MM.1S (cell line): ENCODE measurements around the gene SPCS2.

Source experiments
- DNase-seq: peaks from one replicate; pipeline ENCODE4 v3.0.0-alpha.2; 2015
- H2AFZ ChIP-seq: fragments of 300-600 bp; sonication (generic); 2 replicates; pipeline ENCODE4 v1.6.0; 2016; ENCODE audit warnings: antibody characterized with exemption, low read length
- H3F3A ChIP-seq: fragments of 300-600 bp; sonication (generic); 2 replicates; pipeline ENCODE4 v1.6.1; 2016; ENCODE audit warnings: mild to moderate bottlenecking, antibody characterized with exemption, low read length, moderate library complexity, mixed read lengths; ENCODE audit not compliant: insufficient read depth
- H3K27ac ChIP-seq: fragments of 300-600 bp; sonication (generic); 2 replicates; pipeline ENCODE4 v1.5.1; 2016; ENCODE audit warnings: mild to moderate bottlenecking, low read length
- H3K27me3 ChIP-seq: fragments of 300-600 bp; sonication (generic); replicated peaks from 2 replicates; pipeline ENCODE4 v1.6.0; 2016; ENCODE audit warnings: low read length; ENCODE audit not compliant: insufficient read depth
- H3K36me3 ChIP-seq: fragments of 300-600 bp; sonication (generic); replicated peaks from 2 replicates; pipeline ENCODE4 v1.6.1; 2016; ENCODE audit warnings: mild to moderate bottlenecking, low read length, mixed read lengths; ENCODE audit not compliant: insufficient read depth
- H3K4me1 ChIP-seq: fragments of 300-600 bp; sonication (generic); 2 replicates; pipeline ENCODE4 v1.6.1; 2016; ENCODE audit warnings: low read length, mixed read lengths
- H3K4me2 ChIP-seq: fragments of 300-600 bp; sonication (generic); 2 replicates; pipeline ENCODE4 v1.6.0; 2016; ENCODE audit warnings: low read depth, low read length
- H3K4me3 ChIP-seq: fragments of 300-600 bp; sonication (generic); 2 replicates; pipeline ENCODE4 v1.5.1; 2016; ENCODE audit warnings: low read length, mixed read lengths
- H3K79me2 ChIP-seq: fragments of 300-600 bp; sonication (generic); 2 replicates; pipeline ENCODE4 v1.6.1; 2016; ENCODE audit warnings: mixed run types, low read length, mixed read lengths
- H3K9ac ChIP-seq: fragments of 300-600 bp; sonication (generic); 2 replicates; pipeline ENCODE4 v1.6.1; 2016; ENCODE audit warnings: low read length, mixed read lengths
- H3K9me2 ChIP-seq: fragments of 300-600 bp; sonication (generic); replicated peaks from 2 replicates; pipeline ENCODE4 v1.6.1; 2016; ENCODE audit warnings: mild to moderate bottlenecking, low read length, mixed read lengths; ENCODE audit not compliant: insufficient read depth
- H3K9me3 ChIP-seq: fragments of 300-600 bp; sonication (generic); replicated peaks from 2 replicates; pipeline ENCODE4 v1.6.1; 2016; ENCODE audit warnings: mild to moderate bottlenecking, low read length, mixed read lengths; ENCODE audit not compliant: insufficient read depth
- H4K20me1 ChIP-seq: fragments of 300-600 bp; sonication (generic); 2 replicates; pipeline ENCODE4 v1.6.1; 2016; ENCODE audit warnings: mild to moderate bottlenecking, low read length, moderate library complexity, mixed read lengths; ENCODE audit not compliant: insufficient read depth
- CTCF ChIP-seq: fragments of 300-600 bp; sonication (generic); IDR thresholded peaks from 2 replicates; pipeline ENCODE4 v1.5.1; 2016; ENCODE audit warnings: antibody characterized with exemption, low read length, mixed read lengths
- EZH2 ChIP-seq: fragments of 300-600 bp; sonication (generic); optimal IDR thresholded peaks from 2 replicates; pipeline ENCODE3; 2017; ENCODE audit warnings: low read depth, mild to moderate bottlenecking, antibody characterized with exemption, low read length, mixed read lengths
- EZH2phosphoT487 ChIP-seq: fragments of 300-600 bp; sonication (generic); IDR thresholded peaks from 2 replicates; pipeline ENCODE4 v1.6.1; 2018; ENCODE audit warnings: antibody characterized with exemption, low read length

The SPCS2 gene

GRCh38 chr11:74925281-74925680 lies 23.8 kb upstream of the SPCS2 start:
- no peak overlapping the region for H3K9ac ChIP-seq
- H3K27me3 ChIP-seq = no peaks in the 10 kb centered on the region
- H3K79me2 ChIP-seq = 0 out of 2 replicates have a peak, but pooled peaks cover 2% of the 10 kb centered on the region
- H2AFZ ChIP-seq = no peak overlapping the region
- H3K9me3 ChIP-seq = no peaks in the 10 kb centered on the region
- peaks cover 13% of the 10 kb centered on the region for H3K4me1 ChIP-seq
- no peak overlapping the region for H3K4me2 ChIP-seq
- no peak for TF ChIP-seq EZH2
- no peak for TF ChIP-seq EZH2phosphoT487
- no peak for TF ChIP-seq CTCF
- no peaks in the 10 kb centered on the region; the same call in 1 of the 2 replicates for H3F3A ChIP-seq
- no peak overlapping the region for H3K4me3 ChIP-seq
- H3K27ac ChIP-seq = no peak overlapping the region
- no peaks in the 10 kb centered on the region for H3K9me2 ChIP-seq
- no peaks in the 10 kb centered on the region for H3K36me3 ChIP-seq
- no peak for DNase-seq
- no peaks in the 10 kb centered on the region for H4K20me1 ChIP-seq

GRCh38 chr11:74926304-74927030 lies 22.6 kb upstream of the SPCS2 start:
- DNase-seq = no peak
- Histone ChIP-seq H3K27ac (no peak overlapping the region), H3K9me3 (no peaks in the 10 kb centered on the region), H2AFZ (no peak overlapping the region), H3K4me3 (no peak overlapping the region), H3K79me2 (0 out of 2 replicates have a peak, but pooled peaks cover 2% of the 10 kb centered on the region), H4K20me1 (no peaks in the 10 kb centered on the region), H3K36me3 (no peaks in the 10 kb centered on the region), H3K9me2 (no peaks in the 10 kb centered on the region), H3K27me3 (no peaks in the 10 kb centered on the region), H3K4me1 (peaks cover 13% of the 10 kb centered on the region), H3K9ac (no peak overlapping the region), H3K4me2 (no peak overlapping the region), H3F3A (no peaks in the 10 kb centered on the region; the same call in 1 of the 2 replicates)
- TF ChIP-seq EZH2 (no peak), EZH2phosphoT487 (no peak), CTCF (no peak)

- H3K27ac ChIP-seq = no peak overlapping the region
- H3K9me2 ChIP-seq = no peaks in the 10 kb centered on the region
- H3K4me2 ChIP-seq = no peak overlapping the region
- H4K20me1 ChIP-seq = no peaks in the 10 kb centered on the region
- H3F3A ChIP-seq = no peaks in the 10 kb centered on the region; the same call in 1 of the 2 replicates
- no peak overlapping the region for H3K9ac ChIP-seq
- peaks cover 13% of the 10 kb centered on the region for H3K4me1 ChIP-seq
- no peak for DNase-seq
- 0 out of 2 replicates have a peak, but pooled peaks cover 2% of the 10 kb centered on the region for H3K79me2 ChIP-seq
- H3K27me3 ChIP-seq = no peaks in the 10 kb centered on the region
- H2AFZ ChIP-seq = no peak overlapping the region
- H3K9me3 ChIP-seq = no peaks in the 10 kb centered on the region
- no peak overlapping the region for H3K4me3 ChIP-seq
- no peaks in the 10 kb centered on the region for H3K36me3 ChIP-seq
- no peak for TF ChIP-seq EZH2
- TF ChIP-seq EZH2phosphoT487 = no peak
Measured at GRCh38 chr11:74927496-74927895, 21.6 kb upstream of the SPCS2 start.
